ENCODE data around the gene ATP13A3.

Gene ATP13A3

DNA sequence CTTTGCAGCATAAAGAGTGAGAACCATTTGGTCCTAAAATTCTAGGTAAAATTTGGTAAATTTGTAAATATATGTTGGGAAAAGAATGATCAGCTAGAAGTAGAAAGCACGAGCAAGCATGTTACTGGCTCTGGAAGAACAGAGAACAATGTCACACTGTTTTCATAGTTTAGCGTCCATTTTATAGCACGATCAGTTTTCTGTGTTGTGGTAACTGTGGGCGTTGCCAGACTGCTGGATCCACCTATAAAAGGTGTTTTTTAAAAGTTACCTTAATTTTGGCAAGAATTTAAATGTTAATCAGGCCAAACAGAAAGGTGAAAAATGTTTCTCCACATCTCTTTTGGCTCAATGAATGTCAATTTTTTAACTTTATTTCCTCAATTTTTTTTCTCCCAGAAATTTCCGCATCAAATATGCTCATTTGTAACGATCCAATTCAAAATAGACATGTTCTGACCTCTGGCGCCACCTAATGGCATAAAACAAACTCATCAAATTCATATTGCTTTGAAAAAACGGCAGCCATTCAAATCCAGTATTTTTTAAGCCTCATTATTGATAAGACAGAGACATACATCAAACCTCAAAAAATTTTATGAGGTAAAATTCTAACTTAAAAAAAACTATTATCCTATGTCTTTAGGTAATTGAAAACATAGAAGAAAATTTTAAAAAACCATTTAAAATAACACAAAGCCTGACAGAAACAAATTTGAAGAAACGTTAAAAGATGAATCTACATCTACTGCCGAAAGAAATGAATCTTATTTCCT, 82.2 kb downstream of the ATP13A3 start:
- no peak overlapping the region for H2AFZ ChIP-seq (ENCODE audit: low read length)
- no peak overlapping the region for H2BK15ac ChIP-seq (ENCODE audit: low read length)
- H2BK120ac ChIP-seq (ENCODE audit: low read depth, low read length): no peak overlapping the region
- no peak overlapping the region for H2AK5ac ChIP-seq (ENCODE audit: low read depth, low read length)
- no peak overlapping the region for H3K27ac ChIP-seq (replicated peaks; ENCODE audit: low read length)
- H3K36me3 ChIP-seq (replicated peaks in 1 of 2; ENCODE audit: control insufficient read depth in 2 of 2, insufficient read depth in 2 of 2, low read length in 2 of 2): peaks cover 3 to 44% of the 10 kb centered on the region in 2 donors
- H4K8ac ChIP-seq (ENCODE audit: low read depth, low read length): no peak overlapping the region
- no peak overlapping the region for H2BK5ac ChIP-seq (ENCODE audit: low read length)
- no peaks in the 10 kb centered on the region for H3K9me3 ChIP-seq (replicated peaks in 1 of 2; ENCODE audit: control insufficient read depth in 2 of 2, insufficient read depth in 1 of 2, low read depth in 1 of 2, low read length in 2 of 2)
- H3K23ac ChIP-seq (ENCODE audit: low read depth, low read length, poor library complexity): no peak overlapping the region
- no peak overlapping the region for H3K18ac ChIP-seq (ENCODE audit: low read length)
- DNase-seq (ENCODE audit: low spot score): no peak
- H3K4me2 ChIP-seq (ENCODE audit: insufficient read depth, low read length, poor library complexity, severe bottlenecking): no peak overlapping the region
- no peak overlapping the region for H3K4me3 ChIP-seq (ENCODE audit: low read length in 2 of 2)
- WGBS, 2 donors (ENCODE audit: extremely low coverage in 2 of 2, insufficient read length in 2 of 2, insufficient replicate concordance in 1 of 2): no CpG with 5 or more reads among the region's 10 CpGs
- H3K79me1 ChIP-seq (ENCODE audit: low read depth, low read length): no peaks in the 10 kb centered on the region
- no peak overlapping the region for H3K9ac ChIP-seq (ENCODE audit: low read depth, low read length, poor library complexity)
- no peak overlapping the region for H2BK12ac ChIP-seq (ENCODE audit: low read length)
- H4K91ac ChIP-seq (ENCODE audit: low read depth, low read length, poor library complexity): no peak overlapping the region
- no peak overlapping the region for H3K14ac ChIP-seq (ENCODE audit: low read length)
- H3K4ac ChIP-seq (ENCODE audit: low read length): no peak overlapping the region
- H3K27me3 ChIP-seq (ENCODE audit: control insufficient read depth in 3 of 3, insufficient read depth in 3 of 3, low read depth in 1 of 3, low read length in 3 of 3): no peaks in the 10 kb centered on the region
- H3K4me1 ChIP-seq (ENCODE audit: control insufficient read depth in 2 of 2, insufficient read depth in 1 of 2, low read depth in 1 of 2, low read length in 2 of 2): peaks cover 2 to 27% of the 10 kb centered on the region in 2 donors

DNA sequence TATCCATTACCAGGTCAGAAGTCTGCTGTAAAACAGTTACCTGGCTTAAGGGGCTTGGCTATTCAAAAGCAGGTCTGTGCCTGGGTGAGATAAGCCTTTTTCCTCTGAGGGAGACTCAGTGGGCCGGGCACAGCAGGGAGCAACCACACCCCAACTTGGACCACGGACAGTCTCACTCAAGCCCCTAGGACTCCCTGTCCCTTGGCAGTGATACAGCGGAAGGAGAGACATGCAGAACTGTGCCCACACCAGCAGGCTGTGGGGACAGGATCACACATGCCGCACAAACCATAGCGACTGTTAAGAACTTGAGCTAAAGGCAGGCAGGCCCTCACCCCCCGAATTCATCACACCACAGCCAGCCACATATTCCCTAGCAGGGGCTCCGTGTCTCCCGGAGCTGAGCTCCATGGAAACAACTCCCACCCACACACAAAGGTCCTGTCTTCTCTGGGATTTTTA, 84.9 kb downstream of the ATP13A3 start:
- Histone ChIP-seq H2BK120ac (ENCODE audit: low read depth, low read length) (no peak overlapping the region), H2BK15ac (ENCODE audit: low read length) (no peak overlapping the region), H3K4ac (ENCODE audit: low read length) (no peak overlapping the region), H3K79me1 (ENCODE audit: low read depth, low read length) (no peaks in the 10 kb centered on the region), H3K4me1 (ENCODE audit: control insufficient read depth in 2 of 2, insufficient read depth in 1 of 2, low read depth in 1 of 2, low read length in 2 of 2) (peaks cover 3 to 8% of the 10 kb centered on the region in 2 donors), H2BK5ac (ENCODE audit: low read length) (no peak overlapping the region), H3K9me3 (replicated peaks in 1 of 2; ENCODE audit: control insufficient read depth in 2 of 2, insufficient read depth in 1 of 2, low read depth in 1 of 2, low read length in 2 of 2) (peaks cover 2 to 6% of the 10 kb centered on the region in 2 donors), H3K9ac (ENCODE audit: low read depth, low read length, poor library complexity) (no peak overlapping the region), H3K14ac (ENCODE audit: low read length) (peak overlapping the region; percentile 13), H4K91ac (ENCODE audit: low read depth, low read length, poor library complexity) (no peak overlapping the region), H2BK12ac (ENCODE audit: low read length) (no peak overlapping the region), H3K4me2 (ENCODE audit: insufficient read depth, low read length, poor library complexity, severe bottlenecking) (no peak overlapping the region), H4K8ac (ENCODE audit: low read depth, low read length) (no peak overlapping the region), H3K36me3 (replicated peaks in 1 of 2; ENCODE audit: control insufficient read depth in 2 of 2, insufficient read depth in 2 of 2, low read length in 2 of 2) (peaks cover 3 to 32% of the 10 kb centered on the region in 2 donors), H3K18ac (ENCODE audit: low read length) (no peak overlapping the region), H3K4me3 (ENCODE audit: low read length in 2 of 2) (no peak overlapping the region), H2AFZ (ENCODE audit: low read length) (no peak overlapping the region), H3K23ac (ENCODE audit: low read depth, low read length, poor library complexity) (peak overlapping the region; percentile 68), H3K27me3 (ENCODE audit: control insufficient read depth in 3 of 3, insufficient read depth in 3 of 3, low read depth in 1 of 3, low read length in 3 of 3) (peaks cover 0 to 18% (median under 1%) of the 10 kb centered on the region in 3 experiments), H2AK5ac (ENCODE audit: low read depth, low read length) (no peak overlapping the region), H3K27ac (replicated peaks; ENCODE audit: low read length) (no peak overlapping the region)
- DNase-seq (ENCODE audit: low spot score): no peak
- WGBS, 2 donors (ENCODE audit: extremely low coverage in 2 of 2, insufficient read length in 2 of 2, insufficient replicate concordance in 1 of 2): no CpG with 5 or more reads among the region's 8 CpGs

DNA sequence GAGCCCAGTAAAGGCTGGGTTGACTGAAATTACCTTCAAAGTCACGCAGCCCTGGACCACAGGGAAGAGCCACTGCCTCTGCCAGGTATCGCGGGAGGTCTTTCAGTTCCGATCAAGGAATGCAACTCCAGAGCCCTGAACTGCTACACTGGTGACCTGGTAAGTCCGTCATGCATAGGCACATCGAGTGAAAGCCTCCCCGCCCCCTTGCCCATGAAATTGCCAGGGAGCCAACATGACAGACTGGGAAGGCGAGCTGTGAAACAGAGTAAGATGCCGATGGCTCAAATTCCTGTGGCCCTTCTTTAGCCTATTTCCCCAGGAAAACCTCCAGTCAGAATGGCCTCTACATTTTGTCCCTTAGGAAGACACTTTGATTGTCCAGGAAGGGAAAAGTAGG, 85.5 kb downstream of the ATP13A3 start:
- Histone ChIP-seq H3K27me3 (ENCODE audit: control insufficient read depth in 3 of 3, insufficient read depth in 3 of 3, low read depth in 1 of 3, low read length in 3 of 3) (peaks cover 0 to 22% (median 2%) of the 10 kb centered on the region in 3 experiments), H2BK5ac (ENCODE audit: low read length) (no peak overlapping the region), H3K9me3 (replicated peaks in 1 of 2; ENCODE audit: control insufficient read depth in 2 of 2, insufficient read depth in 1 of 2, low read depth in 1 of 2, low read length in 2 of 2) (peaks cover 3 to 6% of the 10 kb centered on the region in 2 donors), H2BK120ac (ENCODE audit: low read depth, low read length) (no peak overlapping the region), H4K91ac (ENCODE audit: low read depth, low read length, poor library complexity) (no peak overlapping the region), H3K4me1 (ENCODE audit: control insufficient read depth in 2 of 2, insufficient read depth in 1 of 2, low read depth in 1 of 2, low read length in 2 of 2) (peaks cover 4 to 8% of the 10 kb centered on the region in 2 donors), H3K9ac (ENCODE audit: low read depth, low read length, poor library complexity) (no peak overlapping the region), H3K18ac (ENCODE audit: low read length) (no peak overlapping the region), H3K4me3 (ENCODE audit: low read length in 2 of 2) (no peak overlapping the region), H3K27ac (replicated peaks; ENCODE audit: low read length) (no peak overlapping the region), H3K4ac (ENCODE audit: low read length) (no peak overlapping the region), H3K4me2 (ENCODE audit: insufficient read depth, low read length, poor library complexity, severe bottlenecking) (no peak overlapping the region), H4K8ac (ENCODE audit: low read depth, low read length) (no peak overlapping the region), H3K36me3 (replicated peaks in 1 of 2; ENCODE audit: control insufficient read depth in 2 of 2, insufficient read depth in 2 of 2, low read length in 2 of 2) (peaks cover 3 to 32% of the 10 kb centered on the region in 2 donors), H2BK12ac (ENCODE audit: low read length) (no peak overlapping the region), H2BK15ac (ENCODE audit: low read length) (no peak overlapping the region), H2AFZ (ENCODE audit: low read length) (no peak overlapping the region), H3K23ac (ENCODE audit: low read depth, low read length, poor library complexity) (no peak overlapping the region), H2AK5ac (ENCODE audit: low read depth, low read length) (no peak overlapping the region), H3K79me1 (ENCODE audit: low read depth, low read length) (no peaks in the 10 kb centered on the region), H3K14ac (ENCODE audit: low read length) (no peak overlapping the region)
- WGBS, 2 donors (ENCODE audit: extremely low coverage in 2 of 2, insufficient read length in 2 of 2, insufficient replicate concordance in 1 of 2): no CpG with 5 or more reads among the region's 9 CpGs
- no peak for DNase-seq (ENCODE audit: low spot score)

DNA sequence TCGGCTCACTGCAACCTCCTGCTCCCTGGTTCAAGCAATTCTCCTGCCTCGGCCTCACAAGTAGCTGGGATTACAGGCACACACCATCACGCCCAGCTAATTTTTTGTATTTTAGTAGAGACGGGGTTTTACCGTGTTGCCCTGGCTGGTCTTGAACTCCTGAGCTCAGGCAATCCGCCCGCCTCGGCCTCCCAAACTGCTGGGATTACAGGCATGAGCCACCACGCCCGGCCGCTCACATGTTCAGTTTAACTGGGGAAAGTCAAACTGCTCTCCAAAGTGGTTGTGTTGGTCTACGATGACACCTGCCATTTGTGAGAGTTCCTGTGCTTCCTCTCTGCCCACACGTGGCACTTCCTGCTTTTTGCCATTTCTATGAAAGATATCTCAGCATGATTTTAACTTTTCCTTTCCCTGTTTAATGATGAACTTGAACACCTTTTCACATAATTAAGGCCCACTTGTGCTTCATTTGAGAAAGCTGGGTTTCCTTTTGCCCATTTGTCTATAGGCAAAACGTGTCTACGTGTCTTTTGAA, 86.9 kb downstream of the ATP13A3 start:
- Histone ChIP-seq H4K91ac (ENCODE audit: low read depth, low read length, poor library complexity) (no peak overlapping the region), H3K9ac (ENCODE audit: low read depth, low read length, poor library complexity) (no peak overlapping the region), H2BK15ac (ENCODE audit: low read length) (no peak overlapping the region), H3K4me3 (ENCODE audit: low read length in 2 of 2) (no peak overlapping the region), H3K36me3 (replicated peaks in 1 of 2; ENCODE audit: control insufficient read depth in 2 of 2, insufficient read depth in 2 of 2, low read length in 2 of 2) (peaks cover 0 to 20% of the 10 kb centered on the region in 2 donors), H2BK12ac (ENCODE audit: low read length) (no peak overlapping the region), H3K9me3 (replicated peaks in 1 of 2; ENCODE audit: control insufficient read depth in 2 of 2, insufficient read depth in 1 of 2, low read depth in 1 of 2, low read length in 2 of 2) (peaks cover 3 to 6% of the 10 kb centered on the region in 2 donors), H3K4me2 (ENCODE audit: insufficient read depth, low read length, poor library complexity, severe bottlenecking) (no peak overlapping the region), H3K27me3 (ENCODE audit: control insufficient read depth in 3 of 3, insufficient read depth in 3 of 3, low read depth in 1 of 3, low read length in 3 of 3) (peaks cover 0 to 22% (median 2%) of the 10 kb centered on the region in 3 experiments), H3K18ac (ENCODE audit: low read length) (no peak overlapping the region), H4K8ac (ENCODE audit: low read depth, low read length) (no peak overlapping the region), H3K14ac (ENCODE audit: low read length) (no peak overlapping the region), H3K4ac (ENCODE audit: low read length) (no peak overlapping the region), H2BK5ac (ENCODE audit: low read length) (no peak overlapping the region), H2BK120ac (ENCODE audit: low read depth, low read length) (no peak overlapping the region), H2AK5ac (ENCODE audit: low read depth, low read length) (no peak overlapping the region), H3K79me1 (ENCODE audit: low read depth, low read length) (no peaks in the 10 kb centered on the region), H3K4me1 (ENCODE audit: control insufficient read depth in 2 of 2, insufficient read depth in 1 of 2, low read depth in 1 of 2, low read length in 2 of 2) (peaks cover 7 to 21% of the 10 kb centered on the region in 2 donors), H3K23ac (ENCODE audit: low read depth, low read length, poor library complexity) (no peak overlapping the region), H3K27ac (replicated peaks; ENCODE audit: low read length) (no peak overlapping the region), H2AFZ (ENCODE audit: low read length) (no peak overlapping the region)
- DNase-seq (ENCODE audit: low spot score): no peak
- no CpG with 5 or more reads among the region's 15 CpGs for WGBS, 2 donors (ENCODE audit: extremely low coverage in 2 of 2, insufficient read length in 2 of 2, insufficient replicate concordance in 1 of 2)

Measured in neuronal stem cell (in vitro differentiated cells).